NCI-H2107 (cell line): ENCODE data around the gene MTHFD2L.

Experiments used
- DNase-seq: peaks from one replicate; lab custom pipeline; 2025; lab: John Stamatoyannopoulos, UW

MTHFD2L gene

GRCh38 chr4:74252933-74253332 is 95.0 kb downstream of the MTHFD2L start:
- DNase-seq, result no peak

GRCh38 chr4:74254386-74254785 is 96.5 kb downstream of the MTHFD2L start:
- no peak for DNase-seq

- DNase-seq, result no peak
Measured at GRCh38 chr4:74255096-74255495, 97.2 kb downstream of the MTHFD2L start.

- DNase-seq, result no peak
Measured at GRCh38 chr4:74258963-74259362, 101.0 kb downstream of the MTHFD2L start.

GRCh38 chr4:74260036-74260435 is 102.1 kb downstream of the MTHFD2L start:
- DNase-seq, result no peak

DNA sequence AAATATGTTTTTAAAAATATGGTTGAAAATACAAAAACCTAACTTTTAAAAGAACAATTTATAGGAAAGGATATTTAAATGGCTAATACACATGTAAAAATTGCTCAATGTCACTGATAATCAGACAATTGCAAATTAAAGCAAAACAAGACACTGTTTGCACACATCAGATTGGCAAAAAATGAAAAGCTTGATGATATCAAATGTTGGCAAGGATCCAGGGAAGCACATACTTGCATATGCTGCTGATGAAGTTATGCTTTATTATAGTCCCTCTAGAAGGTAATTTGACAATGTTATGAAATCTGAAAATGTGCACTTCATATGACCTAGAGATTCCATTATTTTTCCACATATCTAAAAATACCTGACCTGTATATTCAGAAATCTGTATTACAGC is 104.6 kb downstream of the MTHFD2L start:
- no peak for DNase-seq

- no peak for DNase-seq
Measured at GRCh38 chr4:74263551-74263950, 105.6 kb downstream of the MTHFD2L start.

GRCh38 chr4:74266081-74266480 is 108.2 kb downstream of the MTHFD2L start:
- DNase-seq, result no peak

DNA sequence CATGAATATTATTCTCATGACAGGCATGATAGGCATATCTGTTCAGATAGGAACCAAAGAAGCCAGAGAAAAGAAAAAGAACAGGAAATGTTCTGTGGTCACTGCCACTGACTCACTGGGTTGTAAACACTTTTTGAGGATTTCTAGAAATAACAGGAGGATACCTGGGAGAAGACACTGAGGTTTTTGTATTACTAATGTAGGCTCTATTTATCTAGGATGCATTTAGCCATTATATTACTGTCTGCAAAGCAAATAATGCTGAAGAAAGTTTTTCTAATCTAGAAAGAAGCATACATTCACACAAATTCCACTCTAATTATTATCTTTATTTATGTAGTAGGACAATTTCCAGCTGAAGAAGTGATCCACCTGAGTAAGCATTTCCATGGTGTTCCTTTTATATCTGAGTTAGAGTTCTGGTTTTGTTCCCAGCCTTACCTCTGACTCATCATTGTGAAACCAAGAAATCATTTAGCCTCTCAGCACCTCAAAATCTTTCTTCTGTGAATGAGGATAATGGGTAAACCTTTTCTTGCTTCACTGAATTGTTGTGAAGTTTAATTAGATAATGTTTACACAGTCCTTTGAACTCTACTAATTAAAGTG is 110.2 kb downstream of the MTHFD2L start:
- DNase-seq, result no peak

- no peak for DNase-seq
Measured at GRCh38 chr4:74268643-74269042, 110.7 kb downstream of the MTHFD2L start.

DNA sequence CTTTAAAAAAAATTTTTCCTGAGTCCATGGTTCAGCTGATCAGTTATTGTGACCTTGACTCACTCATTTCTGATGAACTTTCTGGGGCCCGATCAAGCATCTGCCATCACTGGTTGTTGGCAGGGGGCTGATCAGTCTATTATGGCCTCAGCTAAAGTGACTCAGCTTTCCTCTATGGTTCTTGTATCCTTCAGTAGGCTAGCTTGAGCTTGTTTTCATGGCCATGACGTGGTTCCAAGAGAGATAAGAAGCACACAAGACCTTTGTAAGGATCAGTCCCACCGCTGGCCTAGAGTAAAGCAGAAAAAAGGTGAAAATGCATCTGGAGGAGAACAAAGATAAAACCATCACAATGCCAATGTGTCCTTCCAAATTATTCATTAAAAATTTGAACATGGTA is 120.6 kb downstream of the MTHFD2L start:
- DNase-seq, result no peak

DNA sequence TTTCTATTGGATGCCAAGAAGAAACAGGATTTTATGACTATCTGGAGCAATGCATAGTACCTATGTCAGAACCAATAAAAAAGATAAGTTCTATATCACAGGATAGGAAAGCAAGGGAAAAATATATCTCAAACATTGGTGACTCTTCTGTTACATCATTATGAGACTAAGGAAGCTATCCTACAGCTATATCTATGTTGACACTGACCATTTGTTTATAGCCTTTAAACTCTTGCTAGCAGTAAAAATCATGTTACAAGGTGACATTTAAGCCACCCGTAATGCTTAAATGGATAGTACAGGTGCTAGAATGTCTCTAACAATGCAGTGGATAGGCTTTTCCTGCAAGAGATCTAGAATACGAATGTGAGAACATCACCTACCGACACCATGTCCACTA is 121.8 kb downstream of the MTHFD2L start:
- DNase-seq, result no peak

DNA sequence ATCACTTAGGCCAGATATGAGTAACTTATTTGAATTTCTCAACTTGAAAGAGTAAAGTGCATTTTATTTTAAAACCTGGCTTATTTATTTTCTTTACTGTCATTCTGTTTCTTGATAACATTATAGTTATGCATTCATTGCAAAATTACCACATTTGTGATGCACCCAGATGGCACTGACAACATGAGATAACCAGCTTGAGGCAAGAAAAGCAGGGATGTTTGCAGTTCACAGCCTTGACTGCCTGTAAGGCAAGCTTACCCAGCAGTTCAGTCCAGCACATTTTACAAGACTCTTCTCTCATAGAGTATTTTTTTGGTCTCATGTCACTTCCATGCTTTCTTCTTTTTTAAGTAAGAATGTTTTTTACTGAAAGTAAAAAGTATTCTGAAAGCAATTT is 125.0 kb downstream of the MTHFD2L start:
- DNase-seq, result no peak

DNA sequence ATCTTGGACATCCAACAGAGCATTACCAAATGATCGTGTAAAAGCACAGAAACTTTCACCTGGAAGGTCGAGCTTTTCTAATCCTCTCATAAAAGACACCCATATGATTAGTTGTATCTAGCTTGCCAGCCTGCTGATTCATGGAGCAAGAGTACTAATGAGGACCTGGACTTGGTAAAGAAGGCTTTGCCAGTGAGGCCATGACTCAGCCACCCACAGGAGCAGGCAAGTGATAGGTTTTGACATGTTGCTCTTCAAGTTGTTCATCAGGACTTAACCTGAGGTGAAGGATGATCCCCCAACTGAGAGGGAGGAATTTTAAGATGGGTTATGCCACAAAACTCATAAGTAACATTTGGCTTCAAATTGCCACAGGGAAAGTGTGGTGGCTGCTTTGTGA is 125.7 kb downstream of the MTHFD2L start:
- DNase-seq, result no peak

DNA sequence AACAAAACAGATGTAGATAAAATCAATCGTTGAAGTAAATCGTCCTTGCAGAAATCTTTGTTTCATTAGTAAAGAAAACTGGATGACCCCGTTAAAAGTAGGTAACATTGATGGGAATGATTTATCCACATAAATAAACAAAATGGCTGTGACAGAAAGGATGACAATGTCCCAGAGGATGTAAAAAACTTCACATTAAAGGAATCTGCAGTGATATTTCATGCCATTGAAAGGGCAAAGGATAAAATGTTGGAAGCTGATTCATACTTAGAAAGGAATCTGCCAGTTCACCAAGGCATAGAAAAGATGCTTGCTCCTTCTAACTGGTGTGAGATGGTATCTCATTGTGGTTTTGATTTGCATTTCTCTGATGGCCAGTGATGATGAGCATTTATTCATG is 126.1 kb downstream of the MTHFD2L start:
- DNase-seq, result no peak

DNA sequence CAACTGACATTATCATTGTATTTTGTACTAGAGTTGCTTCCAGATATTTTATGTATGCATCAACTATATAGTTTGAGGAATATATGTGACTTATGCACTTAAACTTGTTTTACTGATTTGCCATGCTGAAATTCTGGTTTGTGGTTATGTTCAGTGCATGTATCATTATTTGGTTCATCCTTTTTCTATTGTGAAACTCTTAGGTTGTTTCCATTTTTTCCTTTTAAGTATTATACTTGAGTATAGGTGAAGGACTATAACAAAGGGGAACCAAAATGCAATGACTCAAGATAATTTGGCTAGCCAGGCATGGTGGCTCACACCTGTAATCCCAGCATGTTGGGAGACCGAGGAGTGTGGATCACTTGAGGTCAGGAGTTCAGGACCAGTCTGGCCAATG is 129.2 kb downstream of the MTHFD2L start:
- no peak for DNase-seq

DNA sequence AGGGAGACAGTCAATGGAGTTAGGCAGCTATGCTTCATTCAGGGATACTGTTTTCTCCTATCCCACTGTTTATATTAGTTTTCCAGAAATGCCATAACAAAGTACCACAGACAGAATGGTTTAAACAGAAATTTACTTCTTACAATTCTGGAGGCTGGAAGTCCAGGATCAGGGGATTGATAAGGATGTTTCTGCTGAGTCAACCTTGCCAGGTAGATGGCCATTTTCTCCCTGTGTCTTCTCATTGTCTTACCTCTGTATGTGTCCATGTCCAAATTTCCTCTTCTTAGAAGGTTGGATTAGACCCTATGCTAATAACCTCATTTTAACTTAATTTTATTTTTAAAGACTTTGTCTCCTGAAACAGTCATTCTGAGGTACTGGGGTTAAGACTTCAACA is 129.9 kb downstream of the MTHFD2L start:
- DNase-seq, result no peak

- no peak for DNase-seq
Measured at GRCh38 chr4:74291471-74291870, 133.6 kb downstream of the MTHFD2L start.

DNA sequence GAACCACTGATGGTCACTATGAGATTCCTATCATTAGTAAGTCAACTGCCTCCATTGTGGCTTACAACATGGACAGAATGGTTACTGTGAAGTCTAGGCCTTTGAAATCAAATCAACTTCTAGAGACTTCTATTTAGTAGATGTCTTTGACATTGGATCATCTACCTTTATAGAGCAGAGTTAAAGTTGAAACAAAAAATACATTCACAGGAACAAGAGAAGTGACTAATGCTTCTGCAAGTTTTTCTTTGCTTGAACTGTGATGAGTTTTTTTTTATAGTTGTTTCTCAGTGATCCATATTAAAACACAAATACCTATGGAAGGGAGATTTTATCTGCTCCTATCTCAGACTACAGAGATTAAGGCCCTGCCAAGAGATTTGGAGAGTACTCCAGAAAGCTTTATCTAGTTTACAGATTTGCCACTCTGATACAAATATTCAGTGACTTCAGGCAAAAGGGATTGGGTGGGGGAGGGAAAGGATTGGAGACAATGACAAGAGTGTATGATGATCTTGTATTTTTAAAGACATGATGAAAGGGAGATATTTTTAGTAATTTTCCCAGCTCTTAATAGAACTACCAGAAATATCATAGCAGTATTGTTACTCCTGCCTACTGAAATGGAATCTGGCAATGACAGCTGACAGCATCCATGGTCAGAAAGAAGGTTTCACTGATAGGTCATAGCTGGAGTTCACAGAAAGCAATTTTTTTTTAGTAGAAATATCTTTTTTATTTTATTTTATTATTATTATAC is 134.4 kb downstream of the MTHFD2L start:
- no peak for DNase-seq

DNA sequence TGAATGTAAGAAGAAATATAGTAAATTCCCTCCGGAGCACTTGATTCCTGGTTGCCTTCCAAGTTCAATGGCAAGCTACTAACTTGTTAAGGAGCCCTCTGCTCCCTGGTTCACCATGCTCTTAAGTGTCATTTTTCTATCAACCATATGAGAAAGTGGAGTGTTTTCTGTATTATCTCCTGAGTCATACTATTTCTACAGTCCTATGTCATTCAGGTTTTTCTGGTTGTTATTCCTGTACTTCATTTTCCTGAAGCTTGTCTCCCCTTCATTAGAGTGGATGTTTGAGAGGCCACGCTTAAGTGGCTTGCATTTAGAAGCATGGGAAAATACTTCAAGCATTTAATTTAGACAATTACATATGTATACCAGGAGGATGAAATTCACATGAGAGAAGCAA is 135.6 kb downstream of the MTHFD2L start:
- DNase-seq, result peak; percentile 1

GRCh38 chr4:74294681-74295080 is 136.8 kb downstream of the MTHFD2L start:
- no peak for DNase-seq

GRCh38 chr4:74297539-74297938 is 139.6 kb downstream of the MTHFD2L start:
- DNase-seq, result no peak

GRCh38 chr4:74304095-74304625 is 146.2 kb downstream of the MTHFD2L start:
- no peak for DNase-seq

GRCh38 chr4:74305000-74305399 is 147.1 kb downstream of the MTHFD2L start:
- no peak for DNase-seq
